Activated T-cell treated with anti-CD3 and anti-CD28 coated beads for 48 hours (primary cell): ENCODE measurements around the gene ELAVL4.

Source experiments
- DNase-seq: peaks from one replicate; pipeline ENCODE4 v3.0.0-alpha.2; 2020; ENCODE audit warnings: low read depth

Gene ELAVL4

GRCh38 chr1:50108497-50109059 lies at the start of gene ELAVL4:
Gene ELAVL4 (plus strand): TSS chr1:50108920. CDS start chr1:50109190, 270 bp downstream.
- no peak for DNase-seq

- DNase-seq = no peak
Observed at GRCh38 chr1:50060279-50060678, 48.4 kb upstream of the ELAVL4 start.

GRCh38 chr1:50066806-50067205 lies 41.9 kb upstream of the ELAVL4 start:
- DNase-seq = no peak

GRCh38 chr1:50074931-50075330 lies 33.8 kb upstream of the ELAVL4 start:
- DNase-seq = no peak

GRCh38 chr1:50077273-50077672 lies 31.4 kb upstream of the ELAVL4 start:
- DNase-seq = no peak

GRCh38 chr1:50080904-50081586 lies 27.7 kb upstream of the ELAVL4 start:
- no peak for DNase-seq

GRCh38 chr1:50084389-50084788 lies 24.3 kb upstream of the ELAVL4 start:
- no peak for DNase-seq

- no peak for DNase-seq
Observed at GRCh38 chr1:50091068-50091467, 17.7 kb upstream of the ELAVL4 start.

- no peak for DNase-seq
Observed at GRCh38 chr1:50095716-50096115, 13.0 kb upstream of the ELAVL4 start.

GRCh38 chr1:50097021-50097679 lies 11.6 kb upstream of the ELAVL4 start:
- DNase-seq = no peak

GRCh38 chr1:50097791-50098190 lies 10.9 kb upstream of the ELAVL4 start:
- DNase-seq = no peak

- DNase-seq = no peak
Observed at GRCh38 chr1:50098591-50099021, 10.1 kb upstream of the ELAVL4 start.

GRCh38 chr1:50099654-50100053 lies 9.1 kb upstream of the ELAVL4 start:
- no peak for DNase-seq

GRCh38 chr1:50103615-50104081 lies 5.1 kb upstream of the ELAVL4 start:
- DNase-seq = no peak

GRCh38 chr1:50105433-50105832 lies 3.3 kb upstream of the ELAVL4 start:
- DNase-seq = no peak

- DNase-seq = no peak
Observed at GRCh38 chr1:50106095-50106761, 2.5 kb upstream of the ELAVL4 start.

GRCh38 chr1:50109116-50109515 lies 396 bp downstream of the ELAVL4 start:
- no peak for DNase-seq

GRCh38 chr1:50109647-50110075 lies 941 bp downstream of the ELAVL4 start:
- DNase-seq = no peak

- DNase-seq = no peak
Observed at GRCh38 chr1:50110151-50110550, 1.4 kb downstream of the ELAVL4 start.

GRCh38 chr1:50110656-50111055 lies 1.9 kb downstream of the ELAVL4 start:
- DNase-seq = no peak

GRCh38 chr1:50111503-50111902 lies 2.8 kb downstream of the ELAVL4 start:
- DNase-seq = no peak

- DNase-seq = no peak
Observed at GRCh38 chr1:50112193-50112592, 3.5 kb downstream of the ELAVL4 start.

- no peak for DNase-seq
Observed at GRCh38 chr1:50123071-50123470, 14.4 kb downstream of the ELAVL4 start.
